HCT116 (cell line): ENCODE measurements around the gene ANKLE1. TPM values are rescaled to one million over a fixed set of nuclear protein-coding genes. Genes with fewer than 3 reads are reported as not detected.

Experiments
- ATAC-seq: fragments of 200-7000 bp; cut with Tn5 transposase; 2 replicates; pipeline ENCODE4 v1.9.1; 2020; ENCODE audit warnings: mild to moderate bottlenecking, moderate library complexity
- BruUV-seq: library from RNA; stranded (reverse); fragments of 400-500 nt; replicated peaks from 2 replicates; lab custom pipeline; 2021; lab: Mats Ljungman, UMichigan
- CTCF ChIA-PET: fragments of 300-600 bp; sonication (Branson Sonifier 250); formaldehyde crosslinking; loops from one replicate; lab custom pipeline; 2021; ENCODE audit warnings: antibody characterized with exemption; lab: Charles Lee
- POLR2A ChIA-PET: fragments of 300-600, 350-600 bp; sonication (Branson Sonifier 250); formaldehyde crosslinking; loops from one replicate; lab custom pipeline; 2021; ENCODE audit warnings: antibody characterized with exemption; lab: Charles Lee
- RAD21 ChIA-PET, 2 experiments: fragments of 300-600 bp; sonication (Branson Sonifier 250); formaldehyde crosslinking; loops; one replicate each; lab custom pipeline; 2023; ENCODE audit warnings: low total read pairs in 2 of 2; ENCODE audit not compliant: uncharacterized antibody in 2 of 2, unreplicated experiment in 2 of 2, low non-redundant PET in 1 of 2; lab: Charles Lee
- DNase-seq: peaks from one replicate; pipeline ENCODE4 v3.0.0-alpha.2; 2010; ENCODE audit warnings: low read depth, low spot score
- H2AFZ ChIP-seq: fragments of 200-600 bp; shearing (Covaris generic), sonication (generic); 2 replicates; pipeline ENCODE4 v1.6.1; 2017; ENCODE audit warnings: low read depth, mixed run types, mixed read lengths, antibody characterized with exemption, low read length; ENCODE audit not compliant: poor library complexity, severe bottlenecking
- H3K27ac ChIP-seq: 2 replicates; pipeline ENCODE4 v1.5.1; 2012; ENCODE audit warnings: low read depth, low read length
- H3K27me3 ChIP-seq: fragments of 200-600 bp; sonication (generic); 2 replicates; pipeline ENCODE4 v1.6.1; 2016; ENCODE audit warnings: mixed run types, low read length, mixed read lengths; ENCODE audit not compliant: insufficient read depth
- H3K36me3 ChIP-seq, 2 experiments: fragments of 200-500 bp in 1 of 2; fragments of 200-600 bp in 1 of 2; sonication (Bioruptor generic) in 1 of 2; sonication (generic) in 1 of 2; 2 replicates each; pipeline versions ENCODE4 v1.5.1 to v1.6.1; 2014 to 2016; ENCODE audit warnings: low read length in 2 of 2, inconsistent platforms in 1 of 2, mixed read lengths in 1 of 2, mixed run types in 1 of 2; ENCODE audit not compliant: insufficient read depth in 2 of 2, control insufficient read depth in 1 of 2
- H3K4me1 ChIP-seq, 2 experiments: fragments of 200-600 bp in 1 of 2; sonication (generic) in 1 of 2; 2 replicates each; pipeline versions ENCODE4 v1.5.1 to v1.6.1; 2012 to 2017; ENCODE audit warnings: low read length in 2 of 2, inconsistent platforms in 1 of 2, mild to moderate bottlenecking in 1 of 2, mixed read lengths in 1 of 2, mixed run types in 1 of 2, moderate library complexity in 1 of 2; ENCODE audit not compliant: insufficient read depth in 2 of 2, control insufficient read depth in 1 of 2
- H3K4me2 ChIP-seq: fragments of 200-600 bp; sonication (generic); 2 replicates; pipeline ENCODE4 v1.6.1; 2017; ENCODE audit warnings: mixed run types, low read length, mixed read lengths
- H3K4me3 ChIP-seq, 2 experiments: fragments of 200-600 bp in 1 of 2; sonication (generic) in 1 of 2; replicated peaks in 1 of 2; 2 replicates each; pipeline ENCODE4 v1.5.1; 2011 to 2016; ENCODE audit warnings: low read length in 2 of 2, control low read depth in 1 of 2, low read depth in 1 of 2, mild to moderate bottlenecking in 1 of 2, mixed read lengths in 1 of 2, mixed run types in 1 of 2
- H3K79me2 ChIP-seq: fragments of 200-600 bp; sonication (generic); 2 replicates; pipeline ENCODE4 v1.6.1; 2017; ENCODE audit warnings: mild to moderate bottlenecking, mixed run types, low read length, moderate library complexity, mixed read lengths; ENCODE audit not compliant: insufficient read depth
- H3K9ac ChIP-seq: fragments of 200-600 bp; sonication (generic); 2 replicates; pipeline ENCODE4 v1.6.1; 2016; ENCODE audit warnings: low read length, mixed read lengths
- H3K9me2 ChIP-seq: fragments of 200-600 bp; sonication (generic), shearing (Covaris generic); 2 replicates; pipeline ENCODE4 v1.6.1; 2017; ENCODE audit warnings: mixed run types, mild to moderate bottlenecking, moderate library complexity; ENCODE audit not compliant: insufficient read depth
- H3K9me3 ChIP-seq, 2 experiments: fragments of 200-500 bp in 1 of 2; fragments of 200-600 bp in 1 of 2; sonication (Bioruptor generic) in 1 of 2; sonication (generic) in 1 of 2; 2 replicates each; pipeline ENCODE4 v1.6.1; 2014 to 2017; ENCODE audit warnings: low read length in 2 of 2, mixed read lengths in 2 of 2, inconsistent platforms in 1 of 2, low read depth in 1 of 2, mild to moderate bottlenecking in 1 of 2, mixed run types in 1 of 2, moderate library complexity in 1 of 2; ENCODE audit not compliant: control insufficient read depth in 1 of 2, insufficient read depth in 1 of 2
- H4K20me1 ChIP-seq: fragments of 200-600 bp; sonication (generic), shearing (Covaris generic); 2 replicates; pipeline ENCODE4 v1.6.1; 2017; ENCODE audit warnings: mixed run types, mild to moderate bottlenecking, moderate library complexity; ENCODE audit not compliant: insufficient read depth
- ATF3 ChIP-seq: IDR thresholded peaks from 2 replicates; pipeline ENCODE4 v1.6.1; 2012
- CBX3 ChIP-seq: IDR thresholded peaks from 2 replicates; pipeline ENCODE4 v1.6.1; 2012; ENCODE audit warnings: low read depth
- CEBPB ChIP-seq: IDR thresholded peaks from 2 replicates; pipeline ENCODE4 v1.6.1; 2012; ENCODE audit warnings: low read depth
- CTCF ChIP-seq, 3 experiments: fragments of 200-600 bp in 1 of 3; sonication (generic) in 1 of 3; IDR thresholded peaks in 2 of 3; conservative IDR thresholded peaks in 1 of 3; 2 replicates each; pipeline ENCODE4 v1.5.1; 2012 to 2017; ENCODE audit warnings: low read depth in 2 of 3, low read length in 2 of 3, antibody characterized with exemption in 1 of 3, borderline replicate concordance in 1 of 3, control low read depth in 1 of 3, mild to moderate bottlenecking in 1 of 3, mixed read lengths in 1 of 3, mixed run types in 1 of 3, moderate library complexity in 1 of 3; ENCODE audit not compliant: insufficient read depth in 1 of 3
- EGR1 ChIP-seq: IDR thresholded peaks from 2 replicates; pipeline ENCODE4 v1.6.1; 2012; ENCODE audit warnings: low read depth
- ELF1 ChIP-seq: IDR thresholded peaks from 2 replicates; pipeline ENCODE4 v1.6.1; 2012; ENCODE audit warnings: low read depth, borderline replicate concordance
- EZH2 ChIP-seq: fragments of 200-600 bp; sonication (generic); IDR thresholded peaks from 2 replicates; pipeline ENCODE4 v1.6.1; 2017; ENCODE audit warnings: antibody characterized with exemption, mixed run types
- EZH2phosphoT487 ChIP-seq: fragments of 200-600 bp; IDR thresholded peaks from 2 replicates; pipeline ENCODE4 v1.6.1; 2018; ENCODE audit warnings: antibody characterized with exemption, borderline replicate concordance
- JUND ChIP-seq: IDR thresholded peaks from 2 replicates; pipeline ENCODE4 v1.6.1; 2012
- MAX ChIP-seq: IDR thresholded peaks from 2 replicates; pipeline ENCODE4 v1.6.1; 2012
- POLR2A ChIP-seq: IDR thresholded peaks from 2 replicates; pipeline ENCODE4 v1.7.0; 2011; ENCODE audit warnings: borderline replicate concordance; ENCODE audit not compliant: insufficient read depth, insufficient read length; ENCODE audit errors: extremely low read depth
- POLR2AphosphoS5 ChIP-seq: IDR thresholded peaks from 2 replicates; pipeline ENCODE4 v1.6.1; 2011; ENCODE audit warnings: mild to moderate bottlenecking, low read depth, low read length, moderate library complexity
- SIN3A ChIP-seq: IDR thresholded peaks from 2 replicates; pipeline ENCODE4 v1.6.1; 2012; ENCODE audit warnings: low read depth
- SP1 ChIP-seq: IDR thresholded peaks from 2 replicates; pipeline ENCODE4 v1.6.1; 2012; ENCODE audit warnings: low read depth
- SRF ChIP-seq: IDR thresholded peaks from 2 replicates; pipeline ENCODE4 v1.6.1; 2012; ENCODE audit warnings: low read depth
- TCF7L2 ChIP-seq: IDR thresholded peaks from 2 replicates; pipeline ENCODE4 v1.7.0; 2011; ENCODE audit warnings: borderline replicate concordance, inconsistent platforms; ENCODE audit not compliant: insufficient read depth, insufficient read length; ENCODE audit errors: extremely low read depth
- ZBTB33 ChIP-seq: IDR thresholded peaks from 2 replicates; pipeline ENCODE4 v1.6.1; 2011; ENCODE audit warnings: mild to moderate bottlenecking, low read length, moderate library complexity; ENCODE audit not compliant: insufficient replicate concordance; ENCODE audit errors: extremely low read depth
- ZFX ChIP-seq: fragments of 450-650 bp; IDR thresholded peaks from 2 replicates; pipeline ENCODE4 v1.6.1; 2017
- ZNF274 ChIP-seq: fragments of 200-500 bp; sonication (Bioruptor generic); IDR thresholded peaks from 2 replicates; pipeline ENCODE4 v1.6.1; 2014; ENCODE audit warnings: mild to moderate bottlenecking, low read depth, low read length, inconsistent platforms
- intact Hi-C: fragments of 100-400 bp; cut with micrococcal nuclease; formaldehyde crosslinking; loops from 2 replicates; pipeline ENCODE4 v1.10.0; 2022
- total RNA-seq: library from RNA; stranded (reverse); gene quantifications from one replicate; pipeline ENCODE4 v1.2.1, GENCODE V29; 2021; ENCODE audit not compliant: unreplicated experiment

The ANKLE1 gene
- total RNA-seq, 1 experiment from 2014 or later, result 14.8 TPM

- peak overlapping the region; percentile 67 for H3K9ac ChIP-seq
- ChIA-PET POLR2A (interaction anchor here (0.6 to 2.8 kb wide), 5 partner anchors 10 to 70 kb away, joined by 3 to 9 read pairs (median 6); partner anchors contain the start of gene DDA1), CTCF (interaction anchor here (0.6 to 3.0 kb wide), 4 partner anchors 8 to 262 kb away, joined by 4 to 12 read pairs (median 4); partner anchors contain the start of gene DDA1)
- H3K9me3 ChIP-seq, result no peaks in the 10 kb centered on the region
- H2AFZ ChIP-seq, result no peak overlapping the region
- peak; percentile 69 for TF ChIP-seq EGR1
- no peak for TF ChIP-seq ATF3
- no peak for TF ChIP-seq JUND
- TF ChIP-seq EZH2, result no peak
- no peak for TF ChIP-seq TCF7L2
- TF ChIP-seq ZBTB33, result no peak
- no peak for TF ChIP-seq SIN3A
- peak; percentile 42 for TF ChIP-seq POLR2A
- no peak for TF ChIP-seq SRF
- TF ChIP-seq CTCF (IDR thresholded peaks at IDR 0.05 in 2 of 3, conservative IDR thresholded peaks at IDR 0.05 in 1 of 3; ENCODE audit: borderline replicate concordance in 1 of 3, insufficient read depth in 1 of 3, low read depth in 2 of 3, low read length in 2 of 3), result peak in 2 of 3 experiments; percentile 54 to 76; a peak in 4 of 6 replicates
- TF ChIP-seq ZFX, result 0 out of 2 replicates have a peak, but pooled peaks have one; percentile 19
- no peak for TF ChIP-seq CEBPB
- TF ChIP-seq SP1, result no peak
- TF ChIP-seq CBX3, result no peak
- no peak for TF ChIP-seq ZNF274
- TF ChIP-seq ELF1, result no peak
- TF ChIP-seq MAX, result peak; percentile 76; the same call in 1 of the 2 replicates
- TF ChIP-seq POLR2AphosphoS5, result peak; percentile 79
- TF ChIP-seq EZH2phosphoT487, result no peak
- TF ChIP-seq, all 23 proteins: peak for 6
- peak overlapping the region; percentile 50 to 65 for H3K4me3 ChIP-seq
- peak overlapping the region; percentile 86 for H3K4me2 ChIP-seq
- H3K36me3 ChIP-seq, result no peaks in the 10 kb centered on the region
- no peaks in the 10 kb centered on the region for H3K27me3 ChIP-seq
- intact Hi-C loops, result no loop called here
- peaks cover 12 to 26% of the 10 kb centered on the region in 2 experiments for H3K4me1 ChIP-seq
- H3K27ac ChIP-seq, result peak overlapping the region; percentile 90
- H4K20me1 ChIP-seq, result no peaks in the 10 kb centered on the region
- RAD21 ChIA-PET, result no interaction called here
- ATAC-seq (peak; percentile 84), DNase-seq (peak; percentile 82)
- H3K79me2 ChIP-seq, result no peaks in the 10 kb centered on the region
- H3K9me2 ChIP-seq, result no peaks in the 10 kb centered on the region
- BruUV-seq, result TSS peak; percentile 25
These were observed 46.2 kb downstream of the ANKLE1 start for GRCh38 chr19:17327654-17328516.
